Measurements from ENCODE around the gene RARRES1. TPM values are rescaled to one million over a fixed set of nuclear protein-coding genes. Genes with fewer than 3 reads are reported as not detected.

Gene RARRES1
- total RNA-seq, 1 experiment from 2014 or later, result 0.81 TPM

GRCh38 chr3:158768881-158769543 lies 36.8 kb upstream of the RARRES1 start:
- Histone ChIP-seq H3K27me3 (ENCODE audit: insufficient read depth, low read length) (no peaks in the 10 kb centered on the region), H3K27ac (ENCODE audit: insufficient read length, low read depth, low read length) (no peak overlapping the region), H4K8ac (replicated peaks; ENCODE audit: insufficient read length, low read depth, low read length) (no peak overlapping the region), H2BK12ac (ENCODE audit: insufficient read length, low read depth, low read length) (no peak overlapping the region), H2BK15ac (ENCODE audit: low read depth, low read length) (no peak overlapping the region), H3K23me2 (ENCODE audit: insufficient read length, low read depth, low read length, poor library complexity, severe bottlenecking) (no peaks in the 10 kb centered on the region), H3K14ac (ENCODE audit: insufficient read depth, low read length) (no peak overlapping the region), H2BK5ac (ENCODE audit: insufficient read length, low read length) (no peak overlapping the region), H2AFZ (ENCODE audit: low read length) (no peak overlapping the region), H3K79me1 (ENCODE audit: insufficient read depth, low read depth, low read length, poor library complexity, severe bottlenecking) (no peaks in the 10 kb centered on the region), H3T11ph (ENCODE audit: low read length) (no peak overlapping the region), H4K5ac (ENCODE audit: insufficient read length, low read depth, low read length) (no peak overlapping the region), H3K4me1 (ENCODE audit: insufficient read depth, low read length) (no peaks in the 10 kb centered on the region; the same call in 1 of the 2 replicates), H3K9me3 (ENCODE audit: control insufficient read depth, low read depth, low read length) (no peaks in the 10 kb centered on the region), H4K20me1 (ENCODE audit: control insufficient read depth, insufficient read depth, insufficient read length) (no peaks in the 10 kb centered on the region), H3K4ac (ENCODE audit: low read depth, low read length) (no peak overlapping the region), H3K56ac (ENCODE audit: insufficient read length, low read depth, low read length) (no peak overlapping the region), H2BK20ac (ENCODE audit: low read depth, low read length, poor library complexity, severe bottlenecking) (no peak overlapping the region), H3K9ac (ENCODE audit: extremely low read depth, insufficient read length, low read length) (no peak overlapping the region), H4K91ac (ENCODE audit: insufficient read length, low read depth, low read length) (no peak overlapping the region), H3K18ac (ENCODE audit: insufficient read length, low read depth, low read length) (no peak overlapping the region), H3K23ac (ENCODE audit: insufficient read length, low read depth, low read length) (no peak overlapping the region), H2AK5ac (ENCODE audit: insufficient read length, low read length) (no peak overlapping the region), H3K4me2 (ENCODE audit: insufficient read depth, insufficient read length, low read length) (no peak overlapping the region), H2BK120ac (ENCODE audit: low read depth, low read length, poor library complexity, severe bottlenecking) (no peak overlapping the region), H3K79me2 (ENCODE audit: insufficient read depth, low read length) (no peaks in the 10 kb centered on the region)
- Mint-ChIP-seq H3K4me1 (peaks cover 28 to 29% of the 10 kb centered on the region in 2 experiments), H3K9me3 (no peaks in the 10 kb centered on the region), H3K27me3 (ENCODE audit: low read depth) (no peaks in the 10 kb centered on the region), H3K36me3 (ENCODE audit: insufficient read depth in 1 of 3, low read depth in 3 of 3) (no peaks in the 10 kb centered on the region), H3K27ac (no peak overlapping the region), H3K4me3 (no peak overlapping the region)
- TF ChIP-seq CTCF (conservative IDR thresholded peaks at IDR 0.05), result no peak
- no CpG with 5 or more reads among the region's 8 CpGs for WGBS (ENCODE audit: extremely low coverage, insufficient read length, low lambda C conversion rate)
- DNase-seq, result no peak

Measured in H9 (cell line).